ENCODE results near the gene MAPK7. TPM values are rescaled to one million over a fixed set of nuclear protein-coding genes. Genes with fewer than 3 reads are reported as not detected.

MAPK7 gene
- total and polyA plus RNA-seq, 10 of the 15 experiments (the other 5 are each of a cell fraction or from before 2014, with no cell fraction given) = 0.37 to 13.5 (median 5.6) TPM

GRCh38 chr17:19375732-19376131 is 2.6 kb upstream of the MAPK7 start:
- no peak for FAIRE-seq
- H3K4me2 ChIP-seq (ENCODE audit: control insufficient read depth, insufficient read depth) = no peak overlapping the region
- H3K27me3 ChIP-seq (replicated peaks in 1 of 2; ENCODE audit: control insufficient read depth in 2 of 2, insufficient read depth in 2 of 2, low read length in 1 of 2) = no peaks in the 10 kb centered on the region
- SMC1A ChIA-PET (ENCODE audit: uncharacterized antibody, unreplicated experiment) = no interaction called here
- DNase-seq (ENCODE audit: low read depth, low spot score) = no peak
- no TSS peak for BruUV-seq (replicated peaks)
- H3K4me1 ChIP-seq (ENCODE audit: control insufficient read depth, insufficient read depth, low read length) = peaks cover 17% of the 10 kb centered on the region
- POLR2A ChIA-PET = no interaction called here
- 100% methylated on average over 1 of the region's 1 CpG for WGBS (ENCODE audit: insufficient coverage, insufficient replicate concordance, low lambda C conversion rate, missing lambda C conversion rate)
- no peak overlapping the region for H3K9ac ChIP-seq (ENCODE audit: control insufficient read depth, insufficient read depth, low read length)
- 0 out of 2 replicates have a peak, but pooled peaks cover 3% of the 10 kb centered on the region for H4K20me1 ChIP-seq (ENCODE audit: control insufficient read depth, insufficient read depth)
- H2AFZ ChIP-seq (ENCODE audit: control insufficient read depth, low read depth, low read length) = no peak overlapping the region
- in situ Hi-C loops (cut with MboI) (no loop called here), intact Hi-C loops (cut with micrococcal nuclease; ENCODE audit: unreplicated experiment) (loop anchor here (5.0 kb wide), 1 partner anchor 87 kb away; no protein-coding TSS in a partner anchor)
- H3K4me3 ChIP-seq = no peak overlapping the region
- no peak overlapping the region for H3K27ac ChIP-seq (ENCODE audit: control insufficient read depth, insufficient read depth)
- CTCF ChIA-PET = interaction anchor here (2.5 kb wide), 1 partner anchor 13 kb away, joined by 17 read pairs; the partner anchor contains the start of gene B9D1
- peaks cover 4 to 15% of the 10 kb centered on the region in 2 experiments for H3K36me3 ChIP-seq (ENCODE audit: control insufficient read depth in 2 of 2, insufficient read depth in 2 of 2, low read length in 1 of 2)
- TF ChIP-seq EED (IDR thresholded peaks at IDR 0.05; ENCODE audit: low read depth) (no peak), SMARCA5 (IDR thresholded peaks at IDR 0.05) (no peak), SKIL (IDR thresholded peaks at IDR 0.05; ENCODE audit: low read depth, poor library complexity, severe bottlenecking) (no peak), PAX5 (IDR thresholded peaks at IDR 0.05; ENCODE audit: borderline replicate concordance, low read depth, low read length) (no peak), EGR1 (IDR thresholded peaks at IDR 0.05; ENCODE audit: borderline replicate concordance in 1 of 2, low read depth in 2 of 2, low read length in 2 of 2) (no peak), NFYB (IDR thresholded peaks at IDR 0.05; ENCODE audit: insufficient read depth, low read depth, low read length) (no peak), BRCA1 (IDR thresholded peaks at IDR 0.05; ENCODE audit: low read depth, low read length) (no peak), KLF5 (IDR thresholded peaks at IDR 0.05; ENCODE audit: partially characterized antibody) (no peak), GABPA (IDR thresholded peaks at IDR 0.05; ENCODE audit: low read depth) (no peak), CHD4 (IDR thresholded peaks at IDR 0.05) (no peak), POLR2AphosphoS5 (IDR thresholded peaks at IDR 0.05; ENCODE audit: low read length) (no peak), FOXM1 (IDR thresholded peaks at IDR 0.05; ENCODE audit: low read depth, low read length) (no peak), STAT3 (IDR thresholded peaks at IDR 0.05; ENCODE audit: low read depth, low read length) (no peak), RAD51 (IDR thresholded peaks at IDR 0.05) (no peak)
- TF ChIP-seq, protein P1, sequence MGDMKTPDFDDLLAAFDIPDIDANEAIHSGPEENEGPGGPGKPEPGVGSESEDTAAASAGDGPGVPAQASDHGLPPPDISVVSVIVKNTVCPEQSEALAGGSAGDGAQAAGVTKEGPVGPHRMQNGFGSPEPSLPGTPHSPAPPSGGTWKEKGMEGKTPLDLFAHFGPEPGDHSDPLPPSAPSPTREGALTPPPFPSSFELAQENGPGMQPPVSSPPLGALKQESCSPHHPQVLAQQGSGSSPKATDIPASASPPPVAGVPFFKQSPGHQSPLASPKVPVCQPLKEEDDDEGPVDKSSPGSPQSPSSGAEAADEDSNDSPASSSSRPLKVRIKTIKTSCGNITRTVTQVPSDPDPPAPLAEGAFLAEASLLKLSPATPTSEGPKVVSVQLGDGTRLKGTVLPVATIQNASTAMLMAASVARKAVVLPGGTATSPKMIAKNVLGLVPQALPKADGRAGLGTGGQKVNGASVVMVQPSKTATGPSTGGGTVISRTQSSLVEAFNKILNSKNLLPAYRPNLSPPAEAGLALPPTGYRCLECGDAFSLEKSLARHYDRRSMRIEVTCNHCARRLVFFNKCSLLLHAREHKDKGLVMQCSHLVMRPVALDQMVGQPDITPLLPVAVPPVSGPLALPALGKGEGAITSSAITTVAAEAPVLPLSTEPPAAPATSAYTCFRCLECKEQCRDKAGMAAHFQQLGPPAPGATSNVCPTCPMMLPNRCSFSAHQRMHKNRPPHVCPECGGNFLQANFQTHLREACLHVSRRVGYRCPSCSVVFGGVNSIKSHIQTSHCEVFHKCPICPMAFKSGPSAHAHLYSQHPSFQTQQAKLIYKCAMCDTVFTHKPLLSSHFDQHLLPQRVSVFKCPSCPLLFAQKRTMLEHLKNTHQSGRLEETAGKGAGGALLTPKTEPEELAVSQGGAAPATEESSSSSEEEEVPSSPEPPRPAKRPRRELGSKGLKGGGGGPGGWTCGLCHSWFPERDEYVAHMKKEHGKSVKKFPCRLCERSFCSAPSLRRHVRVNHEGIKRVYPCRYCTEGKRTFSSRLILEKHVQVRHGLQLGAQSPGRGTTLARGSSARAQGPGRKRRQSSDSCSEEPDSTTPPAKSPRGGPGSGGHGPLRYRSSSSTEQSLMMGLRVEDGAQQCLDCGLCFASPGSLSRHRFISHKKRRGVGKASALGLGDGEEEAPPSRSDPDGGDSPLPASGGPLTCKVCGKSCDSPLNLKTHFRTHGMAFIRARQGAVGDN (IDR thresholded peaks at IDR 0.05) = no peak
- TF ChIP-seq, protein P2, sequence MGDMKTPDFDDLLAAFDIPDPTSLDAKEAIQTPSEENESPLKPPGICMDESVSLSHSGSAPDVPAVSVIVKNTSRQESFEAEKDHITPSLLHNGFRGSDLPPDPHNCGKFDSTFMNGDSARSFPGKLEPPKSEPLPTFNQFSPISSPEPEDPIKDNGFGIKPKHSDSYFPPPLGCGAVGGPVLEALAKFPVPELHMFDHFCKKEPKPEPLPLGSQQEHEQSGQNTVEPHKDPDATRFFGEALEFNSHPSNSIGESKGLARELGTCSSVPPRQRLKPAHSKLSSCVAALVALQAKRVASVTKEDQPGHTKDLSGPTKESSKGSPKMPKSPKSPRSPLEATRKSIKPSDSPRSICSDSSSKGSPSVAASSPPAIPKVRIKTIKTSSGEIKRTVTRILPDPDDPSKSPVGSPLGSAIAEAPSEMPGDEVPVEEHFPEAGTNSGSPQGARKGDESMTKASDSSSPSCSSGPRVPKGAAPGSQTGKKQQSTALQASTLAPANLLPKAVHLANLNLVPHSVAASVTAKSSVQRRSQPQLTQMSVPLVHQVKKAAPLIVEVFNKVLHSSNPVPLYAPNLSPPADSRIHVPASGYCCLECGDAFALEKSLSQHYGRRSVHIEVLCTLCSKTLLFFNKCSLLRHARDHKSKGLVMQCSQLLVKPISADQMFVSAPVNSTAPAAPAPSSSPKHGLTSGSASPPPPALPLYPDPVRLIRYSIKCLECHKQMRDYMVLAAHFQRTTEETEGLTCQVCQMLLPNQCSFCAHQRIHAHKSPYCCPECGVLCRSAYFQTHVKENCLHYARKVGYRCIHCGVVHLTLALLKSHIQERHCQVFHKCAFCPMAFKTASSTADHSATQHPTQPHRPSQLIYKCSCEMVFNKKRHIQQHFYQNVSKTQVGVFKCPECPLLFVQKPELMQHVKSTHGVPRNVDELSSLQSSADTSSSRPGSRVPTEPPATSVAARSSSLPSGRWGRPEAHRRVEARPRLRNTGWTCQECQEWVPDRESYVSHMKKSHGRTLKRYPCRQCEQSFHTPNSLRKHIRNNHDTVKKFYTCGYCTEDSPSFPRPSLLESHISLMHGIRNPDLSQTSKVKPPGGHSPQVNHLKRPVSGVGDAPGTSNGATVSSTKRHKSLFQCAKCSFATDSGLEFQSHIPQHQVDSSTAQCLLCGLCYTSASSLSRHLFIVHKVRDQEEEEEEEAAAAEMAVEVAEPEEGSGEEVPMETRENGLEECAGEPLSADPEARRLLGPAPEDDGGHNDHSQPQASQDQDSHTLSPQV (IDR thresholded peaks at IDR 0.05) = no peak
- H3K79me2 ChIP-seq (ENCODE audit: control insufficient read depth, insufficient read depth, low read length) = peaks cover 4% of the 10 kb centered on the region
- H3K9me3 ChIP-seq (replicated peaks; ENCODE audit: control insufficient read depth, insufficient read depth, low read length) = no peaks in the 10 kb centered on the region
- RAD21 ChIA-PET (ENCODE audit: unreplicated experiment) = interaction anchor here (1.8 kb wide), 1 partner anchor 13 kb away, joined by 5 read pairs; no protein-coding TSS in a partner anchor
- ATAC-seq = no peak
